Mammary epithelial cell (primary cell): Measurements from ENCODE around the gene CAMTA1.

Experiments used
- EZH2 ChIP-seq: IDR thresholded peaks from 2 replicates; pipeline ENCODE4 v1.6.1; 2012; ENCODE audit warnings: low read length, inconsistent platforms, borderline replicate concordance
- TF ChIP-seq, protein P1 (sequence below), 2 donors: IDR thresholded peaks in 1 of 2; conservative IDR thresholded peaks in 1 of 2; 2 replicates each; pipeline ENCODE4 v1.5.1; 2011 to 2012; ENCODE audit warnings: inconsistent platforms in 2 of 2, low read length in 2 of 2, mild to moderate bottlenecking in 2 of 2, control low read depth in 1 of 2, low read depth in 1 of 2; ENCODE audit not compliant: insufficient read depth in 1 of 2; ENCODE audit errors: extremely low read depth in 1 of 2

DNA sequence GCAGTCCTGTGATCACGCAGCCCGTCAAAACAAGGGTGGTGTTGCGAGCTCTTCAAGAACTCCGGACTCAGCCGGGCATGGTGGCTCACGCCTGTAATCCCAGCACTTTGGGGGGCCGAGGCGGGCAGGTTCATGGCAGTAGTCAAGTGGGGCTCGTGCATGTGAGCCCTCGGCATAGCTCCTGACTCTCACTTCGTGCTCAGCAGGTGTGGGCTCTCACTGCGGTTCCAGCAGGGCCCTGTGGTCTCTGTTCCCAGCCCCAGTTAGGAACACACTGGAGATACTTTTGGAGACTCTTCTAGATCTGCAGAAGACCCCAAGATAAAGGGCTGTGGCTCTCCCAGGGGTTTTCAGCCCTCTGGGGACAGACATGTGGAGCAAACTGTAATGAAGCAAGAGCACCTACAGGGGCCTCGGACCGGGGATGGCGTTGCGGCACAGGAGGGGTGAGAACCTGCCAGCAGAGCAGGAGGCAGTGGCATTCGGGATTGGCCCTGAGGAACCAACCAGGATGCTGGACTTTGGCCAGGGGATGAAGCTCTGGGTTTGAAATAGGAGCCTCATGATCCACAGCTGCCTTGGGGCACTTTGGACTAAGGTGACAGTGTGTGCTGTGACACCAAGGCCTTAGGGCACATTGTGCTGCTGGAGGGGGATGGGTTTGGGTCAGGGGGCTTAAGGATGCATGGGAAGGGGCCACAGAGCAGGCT is 443.2 kb downstream of the CAMTA1 start:
- TF ChIP-seq, protein P1, sequence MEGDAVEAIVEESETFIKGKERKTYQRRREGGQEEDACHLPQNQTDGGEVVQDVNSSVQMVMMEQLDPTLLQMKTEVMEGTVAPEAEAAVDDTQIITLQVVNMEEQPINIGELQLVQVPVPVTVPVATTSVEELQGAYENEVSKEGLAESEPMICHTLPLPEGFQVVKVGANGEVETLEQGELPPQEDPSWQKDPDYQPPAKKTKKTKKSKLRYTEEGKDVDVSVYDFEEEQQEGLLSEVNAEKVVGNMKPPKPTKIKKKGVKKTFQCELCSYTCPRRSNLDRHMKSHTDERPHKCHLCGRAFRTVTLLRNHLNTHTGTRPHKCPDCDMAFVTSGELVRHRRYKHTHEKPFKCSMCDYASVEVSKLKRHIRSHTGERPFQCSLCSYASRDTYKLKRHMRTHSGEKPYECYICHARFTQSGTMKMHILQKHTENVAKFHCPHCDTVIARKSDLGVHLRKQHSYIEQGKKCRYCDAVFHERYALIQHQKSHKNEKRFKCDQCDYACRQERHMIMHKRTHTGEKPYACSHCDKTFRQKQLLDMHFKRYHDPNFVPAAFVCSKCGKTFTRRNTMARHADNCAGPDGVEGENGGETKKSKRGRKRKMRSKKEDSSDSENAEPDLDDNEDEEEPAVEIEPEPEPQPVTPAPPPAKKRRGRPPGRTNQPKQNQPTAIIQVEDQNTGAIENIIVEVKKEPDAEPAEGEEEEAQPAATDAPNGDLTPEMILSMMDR (conservative IDR thresholded peaks at IDR 0.05 in 1 of 2, IDR thresholded peaks at IDR 0.05 in 1 of 2; ENCODE audit: extremely low read depth in 1 of 2, insufficient read depth in 1 of 2, low read depth in 1 of 2, low read length in 2 of 2), result no peak
- TF ChIP-seq EZH2, result no peak
